ENCODE results near the gene PIGW.

The PIGW gene

GRCh38 chr17:36544307-36545076 is 9.7 kb downstream of the PIGW start, which contains the start of gene GGNBP2:
Gene GGNBP2 (plus strand): TSS chr17:36544919. CDS start chr17:36545725, 806 bp downstream.
- Histone ChIP-seq H3K27me3 (ENCODE audit: insufficient read depth, poor library complexity, severe bottlenecking) (no peaks in the 10 kb centered on the region), H3K36me3 (ENCODE audit: low read depth) (peaks cover 34% of the 10 kb centered on the region), H3K27ac (ENCODE audit: poor library complexity, severe bottlenecking) (peak within 1 kb of the TSS; percentile 88), H3K4me1 (ENCODE audit: insufficient read depth, poor library complexity, severe bottlenecking) (peaks cover 20% of the 10 kb centered on the region), H3K9me3 (ENCODE audit: severe bottlenecking) (no peaks in the 10 kb centered on the region), H3K4me3 (ENCODE audit: severe bottlenecking) (peak within 1 kb of the TSS; percentile 96)
- peak; percentile 93 for DNase-seq (ENCODE audit: low spot score)
- peak; percentile 55 for ATAC-seq (ENCODE audit: low read depth)
- TF ChIP-seq CTCF (IDR thresholded peaks at IDR 0.05; ENCODE audit: poor library complexity, severe bottlenecking), result no peak

DNA sequence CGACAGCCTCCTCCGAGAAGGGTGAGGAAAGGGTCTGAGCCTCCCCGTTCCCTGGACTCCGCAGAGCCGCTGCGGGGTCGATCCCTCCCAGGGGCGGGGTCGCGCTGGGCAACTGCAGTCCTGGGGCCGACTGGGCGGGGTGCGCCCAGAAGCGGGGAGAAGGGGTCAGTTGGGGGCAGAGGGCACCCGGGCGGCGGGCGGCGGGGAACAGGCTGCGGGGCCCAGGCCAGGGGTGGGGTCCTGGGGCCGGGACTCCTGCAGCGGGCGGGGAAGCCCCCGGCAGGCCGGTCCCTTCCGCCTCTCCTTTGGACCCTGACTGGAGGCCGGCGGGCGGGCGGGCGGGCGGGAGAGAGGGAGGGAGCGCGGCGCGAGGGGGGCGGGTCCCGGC is 10.3 kb downstream of the PIGW start:
- ATAC-seq (ENCODE audit: low read depth) (peak; percentile 50), DNase-seq (ENCODE audit: low spot score) (no peak)
- Histone ChIP-seq H3K9me3 (ENCODE audit: severe bottlenecking) (no peaks in the 10 kb centered on the region), H3K4me1 (ENCODE audit: insufficient read depth, poor library complexity, severe bottlenecking) (peaks cover 20% of the 10 kb centered on the region), H3K36me3 (ENCODE audit: low read depth) (peaks cover 39% of the 10 kb centered on the region), H3K27ac (ENCODE audit: poor library complexity, severe bottlenecking) (peak overlapping the region; percentile 88), H3K27me3 (ENCODE audit: insufficient read depth, poor library complexity, severe bottlenecking) (no peaks in the 10 kb centered on the region), H3K4me3 (ENCODE audit: severe bottlenecking) (peak overlapping the region; percentile 96)
- no peak for TF ChIP-seq CTCF (IDR thresholded peaks at IDR 0.05; ENCODE audit: poor library complexity, severe bottlenecking)

DNA sequence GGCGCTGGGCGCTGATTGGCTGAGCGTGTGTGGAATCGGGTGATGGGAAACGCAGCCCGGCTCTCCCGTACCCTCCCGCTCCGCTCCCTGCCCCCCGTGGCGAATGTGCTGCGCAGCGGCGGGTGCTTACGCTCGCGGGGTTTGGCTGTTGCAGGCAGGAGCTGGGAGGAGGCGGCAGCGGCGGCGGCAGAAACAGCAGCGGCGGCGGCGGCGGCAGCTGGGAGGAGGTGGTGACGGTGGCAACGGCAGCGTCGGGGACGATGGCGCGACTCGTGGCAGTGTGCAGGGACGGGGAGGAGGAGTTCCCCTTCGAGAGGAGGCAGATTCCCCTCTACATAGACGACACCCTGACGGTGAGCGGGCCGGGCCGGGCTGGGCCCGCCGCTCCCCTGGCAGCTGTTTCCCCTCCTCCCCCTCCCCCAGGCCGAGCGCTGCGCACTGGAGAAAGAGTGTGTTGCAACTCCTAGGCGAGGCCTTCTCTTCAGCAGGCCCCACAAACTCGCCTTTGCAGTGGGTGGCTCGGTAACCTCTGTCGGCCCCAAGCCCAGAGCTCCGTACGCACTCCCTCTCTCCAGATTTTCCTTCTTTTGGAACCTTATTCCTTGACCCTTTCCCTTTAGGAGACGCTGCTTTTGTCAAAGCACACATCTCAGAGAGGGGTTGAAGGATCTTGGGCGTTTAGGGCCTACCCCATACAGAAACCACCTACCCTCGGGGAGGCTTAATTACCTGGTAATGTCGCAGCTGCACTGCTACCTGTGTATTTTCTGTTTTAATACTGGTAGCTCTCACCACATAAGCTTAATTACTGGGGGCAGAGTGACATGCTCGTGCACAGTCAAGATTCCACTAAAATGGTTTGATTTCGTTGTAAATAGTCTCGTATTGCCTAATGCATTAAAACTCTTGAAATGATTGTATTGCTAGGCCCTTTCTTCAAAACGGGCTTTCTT is 11.0 kb downstream of the PIGW start:
- peak; percentile 97 for DNase-seq (ENCODE audit: low spot score)
- ATAC-seq (ENCODE audit: low read depth), result peak; percentile 88
- TF ChIP-seq CTCF (IDR thresholded peaks at IDR 0.05; ENCODE audit: poor library complexity, severe bottlenecking), result no peak
- Histone ChIP-seq H3K4me3 (ENCODE audit: severe bottlenecking) (peak overlapping the region; percentile 96), H3K9me3 (ENCODE audit: severe bottlenecking) (no peaks in the 10 kb centered on the region), H3K27ac (ENCODE audit: poor library complexity, severe bottlenecking) (peak overlapping the region; percentile 88), H3K27me3 (ENCODE audit: insufficient read depth, poor library complexity, severe bottlenecking) (no peaks in the 10 kb centered on the region), H3K4me1 (ENCODE audit: insufficient read depth, poor library complexity, severe bottlenecking) (peaks cover 20% of the 10 kb centered on the region), H3K36me3 (ENCODE audit: low read depth) (peaks cover 45% of the 10 kb centered on the region)

DNA sequence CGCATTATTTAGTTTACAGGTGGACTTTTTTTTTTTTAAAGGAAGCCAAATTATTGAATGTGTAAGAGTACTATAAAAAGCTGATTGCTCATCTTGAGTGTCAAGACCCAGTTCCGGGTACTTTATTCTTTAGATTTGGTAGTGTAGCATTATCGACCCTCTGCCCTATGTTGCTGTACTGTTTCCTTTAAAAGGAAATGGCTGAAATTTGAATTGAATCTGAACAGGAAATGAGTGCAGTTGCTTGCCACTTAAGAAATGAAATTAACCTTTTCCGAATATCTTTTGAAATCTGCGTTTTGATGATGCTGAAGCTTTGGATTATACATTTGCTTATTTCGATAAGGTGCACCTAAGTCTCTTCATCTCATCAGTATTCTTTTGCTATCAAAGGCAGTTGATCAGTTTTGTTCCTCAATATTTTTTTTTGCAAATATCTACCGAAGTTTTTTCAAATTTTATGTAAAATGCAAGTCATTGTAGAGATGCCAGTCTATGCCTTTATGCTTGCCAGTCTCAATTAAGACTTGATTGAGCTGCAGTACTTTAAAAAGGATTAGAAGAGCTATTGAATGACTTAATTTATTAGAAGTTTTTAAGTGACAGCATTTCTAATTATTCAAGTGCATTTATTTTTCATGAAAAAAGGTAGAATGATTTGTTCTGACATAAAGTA is 11.8 kb downstream of the PIGW start:
- no peak for ATAC-seq (ENCODE audit: low read depth)
- Histone ChIP-seq H3K27ac (ENCODE audit: poor library complexity, severe bottlenecking) (peak overlapping the region; percentile 88), H3K36me3 (ENCODE audit: low read depth) (peaks cover 53% of the 10 kb centered on the region), H3K4me3 (ENCODE audit: severe bottlenecking) (peak overlapping the region; percentile 96), H3K4me1 (ENCODE audit: insufficient read depth, poor library complexity, severe bottlenecking) (peaks cover 20% of the 10 kb centered on the region), H3K27me3 (ENCODE audit: insufficient read depth, poor library complexity, severe bottlenecking) (no peaks in the 10 kb centered on the region), H3K9me3 (ENCODE audit: severe bottlenecking) (no peaks in the 10 kb centered on the region)
- DNase-seq (ENCODE audit: low spot score), result no peak
- no peak for TF ChIP-seq CTCF (IDR thresholded peaks at IDR 0.05; ENCODE audit: poor library complexity, severe bottlenecking)
